Measurements from ENCODE around the gene DGKH.

Gene DGKH

GRCh38 chr13:42041684-42042035 lies 6.8 kb upstream of the DGKH start:
- peak overlapping the region; percentile 94 for H3K4me2 ChIP-seq (ENCODE audit: low read length)
- no peak overlapping the region for H3K9ac ChIP-seq
- H3K79me2 ChIP-seq: no peaks in the 10 kb centered on the region
- no peaks in the 10 kb centered on the region for H3K9me3 ChIP-seq (ENCODE audit: control insufficient read depth, low read length)
- TF ChIP-seq CTCF (IDR thresholded peaks at IDR 0.05): peak; percentile 21
- H2AFZ ChIP-seq: peak overlapping the region; percentile 83
- no peak overlapping the region for H3K27ac ChIP-seq
- no peaks in the 10 kb centered on the region for H3K27me3 ChIP-seq (ENCODE audit: control insufficient read depth, insufficient read depth, low read length)
- no peaks in the 10 kb centered on the region for H3K36me3 ChIP-seq (ENCODE audit: control insufficient read depth, insufficient read depth, low read length)
- no peaks in the 10 kb centered on the region for H3K4me1 ChIP-seq
- H3K4me3 ChIP-seq (ENCODE audit: low read depth, low read length): peak overlapping the region; percentile 65

DNA sequence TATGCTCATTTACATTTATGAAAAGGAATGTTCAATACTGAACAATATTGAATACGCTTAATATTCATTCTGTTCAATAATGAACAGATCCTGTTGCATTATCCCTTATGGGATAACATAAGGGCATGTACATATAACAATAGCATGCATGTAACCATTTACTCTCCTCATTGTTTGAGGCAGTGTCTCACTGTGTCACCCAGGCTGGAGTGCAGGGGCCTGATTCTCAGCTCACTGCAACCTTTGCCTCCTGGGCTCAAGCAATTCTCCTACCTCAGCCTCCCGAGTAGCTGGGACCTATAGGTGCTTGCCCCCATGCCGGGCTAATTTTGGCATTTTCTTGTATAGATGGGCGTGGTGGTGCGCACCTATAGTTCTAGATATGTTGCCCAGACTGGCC lies 4.8 kb upstream of the DGKH start:
- H3K4me1 ChIP-seq: no peaks in the 10 kb centered on the region
- no peak overlapping the region for H3K27ac ChIP-seq
- no peak overlapping the region for H3K4me3 ChIP-seq (ENCODE audit: low read depth, low read length)
- no peak overlapping the region for H3K4me2 ChIP-seq (ENCODE audit: low read length)
- H3K9me3 ChIP-seq (ENCODE audit: control insufficient read depth, low read length): no peaks in the 10 kb centered on the region
- H3K27me3 ChIP-seq (ENCODE audit: control insufficient read depth, insufficient read depth, low read length): no peaks in the 10 kb centered on the region
- no peak overlapping the region for H2AFZ ChIP-seq
- no peak overlapping the region for H3K9ac ChIP-seq
- TF ChIP-seq CTCF (IDR thresholded peaks at IDR 0.05): no peak
- no peaks in the 10 kb centered on the region for H3K36me3 ChIP-seq (ENCODE audit: control insufficient read depth, insufficient read depth, low read length)
- no peaks in the 10 kb centered on the region for H3K79me2 ChIP-seq

GRCh38 chr13:42046448-42046847 lies 2.0 kb upstream of the DGKH start:
- Histone ChIP-seq H2AFZ (no peak overlapping the region), H3K4me2 (ENCODE audit: low read length) (no peak overlapping the region), H3K36me3 (ENCODE audit: control insufficient read depth, insufficient read depth, low read length) (no peaks in the 10 kb centered on the region), H3K79me2 (no peaks in the 10 kb centered on the region), H3K9ac (no peak overlapping the region), H3K27ac (no peak overlapping the region), H3K9me3 (ENCODE audit: control insufficient read depth, low read length) (no peaks in the 10 kb centered on the region), H3K4me3 (ENCODE audit: low read depth, low read length) (no peak overlapping the region), H3K27me3 (ENCODE audit: control insufficient read depth, insufficient read depth, low read length) (no peaks in the 10 kb centered on the region), H3K4me1 (peaks cover 3% of the 10 kb centered on the region)
- TF ChIP-seq CTCF (IDR thresholded peaks at IDR 0.05): no peak

DNA sequence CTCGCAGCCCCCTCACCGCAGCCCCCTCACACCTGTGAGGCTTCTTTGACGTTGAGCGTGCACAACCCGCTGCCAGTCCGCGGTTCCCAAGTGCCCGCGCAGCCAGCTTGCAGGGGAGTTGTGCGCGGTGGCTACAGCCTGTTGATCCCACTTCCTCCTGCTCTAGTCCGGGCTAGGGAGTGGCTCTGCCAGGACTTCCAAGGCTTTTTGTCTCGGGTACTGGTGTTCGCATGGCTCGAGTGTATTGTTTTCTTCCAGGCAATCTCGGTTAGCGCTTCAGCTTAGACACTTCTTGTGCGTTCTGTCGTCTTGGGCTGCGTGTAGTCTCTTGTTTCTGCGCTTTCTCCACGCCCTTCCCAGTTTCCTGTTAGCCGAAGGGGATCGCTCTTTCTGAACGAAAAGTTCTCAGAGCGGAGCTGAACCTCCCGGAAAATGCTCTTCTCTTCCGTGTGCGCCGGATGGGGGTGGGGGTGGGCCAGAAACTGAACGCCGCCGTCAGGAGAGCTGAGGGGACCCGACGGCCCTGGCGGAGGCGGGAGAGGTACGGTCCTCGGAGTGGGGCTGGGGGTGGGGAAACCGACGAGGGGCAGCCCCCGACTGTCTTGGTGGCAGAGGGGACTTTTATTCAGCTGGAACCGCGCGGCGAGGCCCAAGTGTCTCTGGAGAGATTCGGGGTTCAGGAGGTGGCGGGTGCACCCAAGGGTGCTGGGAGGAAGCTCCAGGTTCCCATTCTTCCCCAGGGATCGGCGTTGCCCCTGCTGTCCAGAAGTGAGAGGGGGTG lies 697 bp upstream of the DGKH start:
- H3K9ac ChIP-seq: no peak overlapping the region
- peak overlapping the region; percentile 73 for H3K4me3 ChIP-seq (ENCODE audit: low read depth, low read length)
- no peak for TF ChIP-seq CTCF (IDR thresholded peaks at IDR 0.05)
- no peaks in the 10 kb centered on the region for H3K79me2 ChIP-seq
- peak overlapping the region; percentile 62 for H3K27ac ChIP-seq
- no peaks in the 10 kb centered on the region for H3K27me3 ChIP-seq (ENCODE audit: control insufficient read depth, insufficient read depth, low read length)
- peak overlapping the region; percentile 48 for H2AFZ ChIP-seq
- H3K4me1 ChIP-seq: peaks cover 3% of the 10 kb centered on the region
- H3K9me3 ChIP-seq (ENCODE audit: control insufficient read depth, low read length): no peaks in the 10 kb centered on the region
- peak overlapping the region; percentile 65 for H3K4me2 ChIP-seq (ENCODE audit: low read length)
- H3K36me3 ChIP-seq (ENCODE audit: control insufficient read depth, insufficient read depth, low read length): no peaks in the 10 kb centered on the region

All from parathyroid adenoma (tissue), 2 donors.